Gastroesophageal sphincter (tissue), 3 donors: ENCODE results near the gene MSL3B.

ENCODE experiments used
- CTCF ChIP-seq, 4 experiments: fragments of 200-600 bp in 2 of 4; fragments of 450-650 bp in 2 of 4; sonication (generic) in 1 of 4; IDR thresholded peaks; one replicate each; pipeline ENCODE4 v1.5.1; 2017 to 2019; ENCODE audit warnings: antibody characterized with exemption in 4 of 4, mild to moderate bottlenecking in 2 of 4, moderate library complexity in 2 of 4
- POLR2A ChIP-seq, 2 donors: fragments of 450-650 bp; IDR thresholded peaks; one replicate each; pipeline ENCODE4 v1.6.1; 2017; ENCODE audit warnings: antibody characterized with exemption in 2 of 2, mild to moderate bottlenecking in 2 of 2, moderate library complexity in 1 of 2
- POLR2AphosphoS5 ChIP-seq: sonication (generic); formaldehyde crosslinking; IDR thresholded peaks from one replicate; pipeline ENCODE4 v1.6.1; 2017; ENCODE audit warnings: antibody characterized with exemption

- TF ChIP-seq CTCF (IDR thresholded peaks at IDR 0.05) (no peak), POLR2A (IDR thresholded peaks at IDR 0.05) (no peak), POLR2AphosphoS5 (no peak)
Observed at GRCh38 chr2:233838726-233839446, 29.3 kb downstream of the MSL3B start.
